ENCODE measurements around the gene ARL4D.

DNA sequence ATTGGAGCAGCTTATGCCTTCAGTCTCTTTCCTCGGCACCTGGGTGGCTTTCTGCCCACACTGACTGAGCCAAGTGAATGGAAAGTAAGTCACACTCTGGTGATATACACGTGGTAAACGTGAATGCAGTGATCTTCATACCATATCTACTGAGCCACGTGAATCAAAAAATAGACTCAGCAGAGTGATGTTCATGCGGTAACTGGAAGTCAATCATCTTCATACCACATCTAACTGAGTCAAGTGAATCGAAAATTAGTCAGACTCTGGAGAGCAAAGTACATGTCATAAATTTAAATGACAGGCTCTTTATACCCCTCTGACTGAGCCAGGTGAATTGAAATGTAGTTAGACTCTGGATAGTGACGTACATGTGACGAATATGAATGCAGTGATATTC, 47.1 kb upstream of the ARL4D start:
- TF ChIP-seq, protein P1, sequence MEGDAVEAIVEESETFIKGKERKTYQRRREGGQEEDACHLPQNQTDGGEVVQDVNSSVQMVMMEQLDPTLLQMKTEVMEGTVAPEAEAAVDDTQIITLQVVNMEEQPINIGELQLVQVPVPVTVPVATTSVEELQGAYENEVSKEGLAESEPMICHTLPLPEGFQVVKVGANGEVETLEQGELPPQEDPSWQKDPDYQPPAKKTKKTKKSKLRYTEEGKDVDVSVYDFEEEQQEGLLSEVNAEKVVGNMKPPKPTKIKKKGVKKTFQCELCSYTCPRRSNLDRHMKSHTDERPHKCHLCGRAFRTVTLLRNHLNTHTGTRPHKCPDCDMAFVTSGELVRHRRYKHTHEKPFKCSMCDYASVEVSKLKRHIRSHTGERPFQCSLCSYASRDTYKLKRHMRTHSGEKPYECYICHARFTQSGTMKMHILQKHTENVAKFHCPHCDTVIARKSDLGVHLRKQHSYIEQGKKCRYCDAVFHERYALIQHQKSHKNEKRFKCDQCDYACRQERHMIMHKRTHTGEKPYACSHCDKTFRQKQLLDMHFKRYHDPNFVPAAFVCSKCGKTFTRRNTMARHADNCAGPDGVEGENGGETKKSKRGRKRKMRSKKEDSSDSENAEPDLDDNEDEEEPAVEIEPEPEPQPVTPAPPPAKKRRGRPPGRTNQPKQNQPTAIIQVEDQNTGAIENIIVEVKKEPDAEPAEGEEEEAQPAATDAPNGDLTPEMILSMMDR (IDR thresholded peaks at IDR 0.05), result no peak
- no peak for TF ChIP-seq EZH2 (IDR thresholded peaks at IDR 0.05; ENCODE audit: borderline replicate concordance, insufficient read depth, low read depth, low read length, poor library complexity, severe bottlenecking)
